ENCODE results near the gene PITX1. TPM values are rescaled to one million over a fixed set of nuclear protein-coding genes. Genes with fewer than 3 reads are reported as not detected.

Gene PITX1
- total and polyA plus RNA-seq, 2 donors (not counting 3 experiments of a cell fraction or from before 2014, with no cell fraction given) = 0.48 to 6.0 TPM

- DNase-seq (ENCODE audit: low read depth, low spot score) (no peak), FAIRE-seq (no peak)
- POLR2A ChIA-PET = no interaction called here
- dilution Hi-C loops (cut with MboI; ENCODE audit: extremely low pct_ligation_motif_present, low sequenced_read_pairs) = no loop called here
- H3K4me2 ChIP-seq (ENCODE audit: insufficient read depth, low read length) = no peak overlapping the region
- no peaks in the 10 kb centered on the region for H3K79me2 ChIP-seq (ENCODE audit: control insufficient read depth, insufficient read depth, low read length)
- no peaks in the 10 kb centered on the region for H3K4me1 ChIP-seq (ENCODE audit: control insufficient read depth, extremely low read depth, insufficient read depth, low read length)
- H3K9ac ChIP-seq (replicated peaks; ENCODE audit: extremely low read depth, insufficient read depth, low read length) = no peak overlapping the region
- no peaks in the 10 kb centered on the region for H3K9me3 ChIP-seq (replicated peaks; ENCODE audit: control insufficient read depth, insufficient read depth, low read length)
- peaks cover 4% of the 10 kb centered on the region in 2 experiments for H3K27me3 ChIP-seq (ENCODE audit: control insufficient read depth in 2 of 2, insufficient read depth in 2 of 2, low read length in 2 of 2)
- TF ChIP-seq MYC (IDR thresholded peaks at IDR 0.05; ENCODE audit: low read depth, low read length) = no peak
- no peak for TF ChIP-seq GATA2 (IDR thresholded peaks at IDR 0.05; ENCODE audit: insufficient read depth, insufficient read length, low read depth, low read length)
- TF ChIP-seq POLR2A (IDR thresholded peaks at IDR 0.05; ENCODE audit: low read depth, low read length) = no peak
- TF ChIP-seq CTCF (IDR thresholded peaks at IDR 0.05; ENCODE audit: extremely low read depth in 1 of 2, insufficient read depth in 1 of 2, low read depth in 1 of 2, low read length in 2 of 2) = no peak
- no peak for TF ChIP-seq JUN (IDR thresholded peaks at IDR 0.05; ENCODE audit: borderline replicate concordance, insufficient read depth, insufficient read length, low read depth)
- TF ChIP-seq MAX (IDR thresholded peaks at IDR 0.05; ENCODE audit: insufficient read depth, insufficient read length) = no peak
- TF ChIP-seq EZH2 (IDR thresholded peaks at IDR 0.05; ENCODE audit: borderline replicate concordance, low read depth, low read length, severe bottlenecking) = no peak
- no peak for TF ChIP-seq FOS (IDR thresholded peaks at IDR 0.05; ENCODE audit: borderline replicate concordance, insufficient read depth, low read length)
- TF ChIP-seq POLR2AphosphoS5 (IDR thresholded peaks at IDR 0.05; ENCODE audit: insufficient read depth, low read depth, low read length) = no peak
- BruUV-seq (replicated peaks) = no TSS peak
- intact Hi-C loops (cut with micrococcal nuclease) = no loop called here
- CTCF ChIA-PET = no interaction called here
- no peak overlapping the region for H2AFZ ChIP-seq (ENCODE audit: low read depth, low read length)
- H3K36me3 ChIP-seq (ENCODE audit: control insufficient read depth in 2 of 2, extremely low read depth in 1 of 2, insufficient read depth in 2 of 2, low read length in 2 of 2) = no peaks in the 10 kb centered on the region
- no peak overlapping the region for H3K27ac ChIP-seq (ENCODE audit: insufficient read depth, low read depth, low read length)
- no peak overlapping the region for H3K4me3 ChIP-seq (replicated peaks in 1 of 3; ENCODE audit: insufficient read depth in 1 of 3, low read depth in 1 of 3, low read length in 3 of 3)
- H3K9me1 ChIP-seq (replicated peaks; ENCODE audit: control insufficient read depth, extremely low read depth, insufficient read depth, low read length) = no peaks in the 10 kb centered on the region
- H4K20me1 ChIP-seq (replicated peaks; ENCODE audit: control insufficient read depth, extremely low read depth, insufficient read depth, low read length) = no peaks in the 10 kb centered on the region
Measured at GRCh38 chr5:135016861-135017290, 17.2 kb downstream of the PITX1 start.
